Measurements from ENCODE around the gene MAN2A1.

MAN2A1 gene

DNA sequence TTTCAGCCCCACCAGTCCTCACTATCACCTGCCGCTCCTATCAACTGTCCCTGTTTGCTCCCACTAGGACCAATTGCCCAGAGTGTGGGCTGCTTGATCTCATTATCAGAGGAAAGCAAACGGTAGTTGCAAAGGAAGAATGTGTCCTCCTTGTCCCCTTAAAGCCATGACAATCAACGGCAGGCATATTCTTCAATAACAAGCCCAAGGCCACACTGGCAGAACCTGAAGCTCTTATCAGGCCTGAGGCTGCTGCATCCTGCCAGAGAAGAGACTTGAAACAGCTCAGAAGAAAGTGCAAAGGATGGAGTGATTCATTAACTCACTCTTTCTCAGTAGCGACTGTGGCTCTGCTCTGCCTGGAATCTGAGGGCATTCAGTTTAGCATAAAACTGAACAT is 39.2 kb upstream of the MAN2A1 start:
- no peak overlapping the region for H3K4me3 ChIP-seq (ENCODE audit: low read depth, low read length)
- no peak for DNase-seq (ENCODE audit: low read depth, low spot score)
- in situ Hi-C loops (cut with HindIII; ENCODE audit: low sequenced_read_pairs): no loop called here
- TF ChIP-seq, protein P1, sequence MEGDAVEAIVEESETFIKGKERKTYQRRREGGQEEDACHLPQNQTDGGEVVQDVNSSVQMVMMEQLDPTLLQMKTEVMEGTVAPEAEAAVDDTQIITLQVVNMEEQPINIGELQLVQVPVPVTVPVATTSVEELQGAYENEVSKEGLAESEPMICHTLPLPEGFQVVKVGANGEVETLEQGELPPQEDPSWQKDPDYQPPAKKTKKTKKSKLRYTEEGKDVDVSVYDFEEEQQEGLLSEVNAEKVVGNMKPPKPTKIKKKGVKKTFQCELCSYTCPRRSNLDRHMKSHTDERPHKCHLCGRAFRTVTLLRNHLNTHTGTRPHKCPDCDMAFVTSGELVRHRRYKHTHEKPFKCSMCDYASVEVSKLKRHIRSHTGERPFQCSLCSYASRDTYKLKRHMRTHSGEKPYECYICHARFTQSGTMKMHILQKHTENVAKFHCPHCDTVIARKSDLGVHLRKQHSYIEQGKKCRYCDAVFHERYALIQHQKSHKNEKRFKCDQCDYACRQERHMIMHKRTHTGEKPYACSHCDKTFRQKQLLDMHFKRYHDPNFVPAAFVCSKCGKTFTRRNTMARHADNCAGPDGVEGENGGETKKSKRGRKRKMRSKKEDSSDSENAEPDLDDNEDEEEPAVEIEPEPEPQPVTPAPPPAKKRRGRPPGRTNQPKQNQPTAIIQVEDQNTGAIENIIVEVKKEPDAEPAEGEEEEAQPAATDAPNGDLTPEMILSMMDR (IDR thresholded peaks at IDR 0.05; ENCODE audit: low read depth, low read length): no peak

DNA sequence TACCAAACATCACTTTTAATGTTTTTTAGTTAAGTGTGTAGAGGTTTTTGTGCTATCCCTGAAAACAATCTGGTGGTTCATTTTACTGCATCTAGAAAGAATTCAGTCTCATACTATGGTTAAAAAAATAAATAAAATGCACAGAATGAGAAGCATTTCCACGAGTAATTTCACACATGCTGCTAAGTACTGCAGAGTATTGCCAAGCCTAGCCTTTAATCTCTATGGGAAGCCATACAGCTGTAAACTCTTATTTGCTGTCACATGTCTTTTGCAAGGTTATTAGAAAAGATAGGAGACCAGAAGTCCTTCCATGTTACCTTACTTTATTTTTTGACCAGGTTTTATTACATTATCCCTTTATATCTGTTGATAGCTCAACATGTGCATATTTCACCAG is 37.6 kb upstream of the MAN2A1 start:
- in situ Hi-C loops (cut with HindIII; ENCODE audit: low sequenced_read_pairs): no loop called here
- DNase-seq (ENCODE audit: low read depth, low spot score): peak; percentile 33
- no peak overlapping the region for H3K4me3 ChIP-seq (ENCODE audit: low read depth, low read length)
- TF ChIP-seq, protein P1 (IDR thresholded peaks at IDR 0.05; ENCODE audit: low read depth, low read length): no peak

DNA sequence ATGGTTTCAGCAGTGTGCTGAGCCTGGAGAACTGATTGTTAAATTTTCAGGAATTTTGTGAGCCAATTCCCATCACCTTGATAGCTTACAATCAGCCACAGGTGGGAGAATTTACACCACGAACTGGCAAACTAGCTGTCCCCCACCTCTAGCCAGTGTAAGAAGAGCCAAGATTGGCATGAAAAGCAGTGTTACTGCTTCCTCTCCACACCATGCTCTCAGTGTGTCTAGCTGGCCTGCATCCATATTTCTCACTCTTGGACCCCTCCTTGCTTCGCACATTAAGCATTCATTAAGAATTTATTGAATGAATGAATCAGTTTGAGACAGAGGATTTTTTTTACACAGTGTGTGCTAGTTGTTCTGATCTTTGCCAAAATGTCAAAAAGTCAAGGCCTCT is 36.7 kb upstream of the MAN2A1 start:
- no peak for DNase-seq (ENCODE audit: low read depth, low spot score)
- no peak overlapping the region for H3K4me3 ChIP-seq (ENCODE audit: low read depth, low read length)
- TF ChIP-seq, protein P1 (IDR thresholded peaks at IDR 0.05; ENCODE audit: low read depth, low read length): no peak
- in situ Hi-C loops (cut with HindIII; ENCODE audit: low sequenced_read_pairs): no loop called here

DNA sequence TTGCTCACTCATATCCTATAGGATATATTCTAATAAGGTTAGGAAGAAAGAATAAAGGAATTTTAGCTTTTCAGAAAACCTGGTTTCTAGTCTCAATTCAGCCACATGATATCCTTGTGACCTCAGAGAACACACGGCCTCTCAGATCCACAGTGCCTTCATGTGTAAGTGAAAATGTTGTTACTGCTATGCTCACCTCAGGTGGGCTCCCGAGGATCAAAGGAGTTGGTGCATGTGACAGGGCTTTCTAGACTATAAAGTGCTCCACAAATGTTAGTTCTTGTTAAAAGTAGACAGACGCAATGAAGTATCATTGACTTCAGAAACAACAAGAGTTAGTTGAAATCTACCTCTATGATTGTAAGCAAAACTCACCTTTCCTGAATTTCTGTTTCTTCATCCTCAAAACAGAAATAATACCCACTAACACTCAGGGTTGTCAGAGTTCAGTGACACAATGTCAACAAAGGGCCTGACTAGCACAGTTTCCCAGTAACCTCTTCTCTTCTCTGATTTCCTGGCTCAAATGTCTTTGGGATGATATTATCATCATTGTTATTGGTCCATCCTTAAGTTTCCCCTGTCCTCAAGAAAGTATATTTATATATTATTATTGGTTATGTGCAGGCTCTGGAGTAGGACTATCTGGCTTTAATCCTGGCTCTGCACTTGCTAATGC is 36.0 kb upstream of the MAN2A1 start:
- in situ Hi-C loops (cut with HindIII; ENCODE audit: low sequenced_read_pairs): no loop called here
- TF ChIP-seq, protein P1 (IDR thresholded peaks at IDR 0.05; ENCODE audit: low read depth, low read length): no peak
- H3K4me3 ChIP-seq (ENCODE audit: low read depth, low read length): no peak overlapping the region
- DNase-seq (ENCODE audit: low read depth, low spot score): no peak

DNA sequence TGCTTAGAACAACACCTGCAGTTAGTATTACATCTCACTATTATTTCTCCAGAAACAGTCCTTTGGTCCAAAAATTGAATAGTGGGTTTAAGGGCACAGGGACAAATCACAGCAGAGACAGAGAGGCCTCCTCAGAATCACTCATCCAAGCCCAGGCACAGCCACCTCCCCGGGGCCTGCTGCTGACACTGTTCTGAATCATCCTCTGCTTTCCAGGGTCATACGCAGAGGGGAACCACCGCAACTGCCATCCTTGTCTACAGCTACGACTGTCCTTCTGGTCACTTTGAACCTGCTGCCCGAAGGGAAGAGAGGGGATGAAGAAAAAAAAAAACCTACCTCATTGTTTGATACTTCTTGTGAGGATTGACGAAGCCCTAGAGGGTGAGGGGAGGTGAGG is 35.3 kb upstream of the MAN2A1 start:
- in situ Hi-C loops (cut with HindIII; ENCODE audit: low sequenced_read_pairs): no loop called here
- peak; percentile 3 for DNase-seq (ENCODE audit: low read depth, low spot score)
- TF ChIP-seq, protein P1 (IDR thresholded peaks at IDR 0.05; ENCODE audit: low read depth, low read length): no peak
- no peak overlapping the region for H3K4me3 ChIP-seq (ENCODE audit: low read depth, low read length)

DNA sequence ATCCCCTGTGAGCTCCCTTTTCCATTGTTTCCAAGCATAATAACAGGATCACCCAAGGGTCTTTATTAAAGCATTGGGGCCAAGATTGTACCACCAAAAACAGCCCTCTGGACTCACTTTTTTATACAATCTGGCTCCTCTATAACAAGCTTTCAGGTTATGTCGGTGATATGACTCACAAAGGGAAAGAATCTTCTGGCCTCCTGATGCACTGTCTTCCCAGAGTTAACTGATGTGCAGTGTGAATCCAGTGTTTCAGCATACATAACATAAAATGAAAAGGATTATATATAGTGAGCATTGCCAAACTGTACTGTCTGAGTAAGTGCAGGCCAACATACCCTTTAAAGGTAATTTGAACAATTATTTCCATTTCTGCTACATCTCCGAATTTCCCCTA is 33.9 kb upstream of the MAN2A1 start:
- H3K4me3 ChIP-seq (ENCODE audit: low read depth, low read length): no peak overlapping the region
- TF ChIP-seq, protein P1 (IDR thresholded peaks at IDR 0.05; ENCODE audit: low read depth, low read length): no peak
- peak; percentile 14 for DNase-seq (ENCODE audit: low read depth, low spot score)
- in situ Hi-C loops (cut with HindIII; ENCODE audit: low sequenced_read_pairs): no loop called here
